BLaER1 (cell line): ENCODE data around the gene PCCB.
"Not testable (repeated sequence)": the region's sequence is repeated elsewhere in the genome, so short reads cannot be mapped to it uniquely, and the experiment has no call there.

Experiments
- H3K27ac ChIP-seq: shearing (Covaris generic); formaldehyde crosslinking; 2 replicates; pipeline ENCODE4 v1.8.1; 2022
- H3K27me3 ChIP-seq: shearing (Covaris generic); formaldehyde crosslinking; 2 replicates; pipeline ENCODE4 v1.8.1; 2022
- H3K36me3 ChIP-seq: shearing (Covaris generic); formaldehyde crosslinking; 2 replicates; pipeline ENCODE4 v1.8.1; 2022
- H3K4me1 ChIP-seq: shearing (Covaris generic); formaldehyde crosslinking; 2 replicates; pipeline ENCODE4 v1.8.1; 2022
- H3K4me2 ChIP-seq: shearing (Covaris generic); formaldehyde crosslinking; 2 replicates; pipeline ENCODE4 v1.8.1; 2022
- H3K4me3 ChIP-seq: shearing (Covaris generic); formaldehyde crosslinking; 2 replicates; pipeline ENCODE4 v1.8.1; 2022
- H3K9ac ChIP-seq: shearing (Covaris generic); formaldehyde crosslinking; 2 replicates; pipeline ENCODE4 v1.8.1; 2022
- H3K9me3 ChIP-seq: shearing (Covaris generic); formaldehyde crosslinking; 2 replicates; pipeline ENCODE4 v1.8.1; 2022
- H4K20me1 ChIP-seq: shearing (Covaris generic); formaldehyde crosslinking; 2 replicates; pipeline ENCODE4 v1.8.1; 2022
- Cebpa-rat ChIP-seq: shearing (Covaris generic); IDR thresholded peaks from 2 replicates; pipeline ENCODE4 v1.8.1; 2022

PCCB gene

DNA sequence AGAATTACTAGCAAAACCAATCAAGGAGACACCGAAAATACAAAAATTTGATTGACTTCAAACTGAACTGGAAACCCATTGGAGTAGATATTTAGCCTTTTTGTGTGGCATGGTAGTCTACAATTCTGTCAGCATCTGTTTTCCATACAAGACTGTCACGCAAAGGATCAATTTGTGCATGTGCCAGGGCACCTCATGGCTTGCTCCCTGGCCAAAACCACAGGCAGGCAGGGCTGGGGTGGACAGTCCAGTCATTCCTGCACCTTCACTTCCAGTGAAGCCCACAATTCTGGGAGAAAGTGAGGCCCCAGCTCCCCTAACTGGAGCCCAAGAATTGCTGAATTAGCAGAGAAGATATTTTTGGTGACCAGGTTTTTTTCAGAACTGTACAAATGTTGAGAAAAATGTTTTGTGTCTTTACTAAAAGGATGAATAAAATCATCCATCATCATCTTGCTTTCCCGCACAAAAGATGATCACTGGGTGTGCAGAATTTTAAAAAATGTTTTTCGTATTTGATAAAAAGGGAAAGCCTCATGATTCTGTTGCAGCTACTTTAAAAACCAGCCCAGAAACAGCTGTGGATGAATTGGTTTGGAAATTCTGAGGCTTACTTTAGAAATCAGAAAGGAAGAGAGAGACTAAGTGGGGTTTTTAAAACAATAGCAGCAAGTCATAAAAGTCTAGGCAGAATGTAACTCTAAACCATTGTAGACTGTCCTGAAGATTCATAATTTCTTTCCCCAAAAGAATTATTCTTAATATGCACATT is 86.4 kb downstream of the PCCB start:
- H4K20me1 ChIP-seq = no peaks in the 10 kb centered on the region
- TF ChIP-seq Cebpa-rat = no peak
- no peak overlapping the region for H3K4me2 ChIP-seq
- H3K9ac ChIP-seq = no peak overlapping the region
- no peaks in the 10 kb centered on the region for H3K27me3 ChIP-seq
- H3K4me3 ChIP-seq = no peak overlapping the region
- H3K9me3 ChIP-seq = no peaks in the 10 kb centered on the region
- H3K27ac ChIP-seq = no peak overlapping the region
- H3K36me3 ChIP-seq = peaks cover 87% of the 10 kb centered on the region
- H3K4me1 ChIP-seq = no peaks in the 10 kb centered on the region

DNA sequence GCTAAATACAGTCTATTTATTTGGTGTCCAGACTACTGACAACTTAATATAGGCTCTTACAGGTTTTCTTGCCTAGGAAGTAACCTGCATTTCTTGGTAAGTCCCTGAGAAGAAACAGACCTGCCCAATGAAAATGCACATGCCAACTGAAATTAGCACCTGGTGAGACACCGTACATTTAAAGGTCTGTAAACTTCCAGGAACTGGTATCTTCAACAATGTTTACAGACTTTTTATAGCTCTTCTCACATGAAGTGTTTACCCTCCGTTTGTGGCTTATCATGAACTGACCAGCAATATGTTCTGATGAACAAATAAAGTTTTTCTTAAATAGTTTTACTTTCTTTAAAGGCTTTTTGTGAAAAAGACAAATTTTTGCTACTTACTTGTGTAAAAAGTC is 93.3 kb downstream of the PCCB start:
- H3K4me1 ChIP-seq = no peaks in the 10 kb centered on the region
- no peaks in the 10 kb centered on the region for H3K27me3 ChIP-seq
- H3K4me3 ChIP-seq = no peak overlapping the region
- H4K20me1 ChIP-seq = no peaks in the 10 kb centered on the region
- no peak overlapping the region for H3K4me2 ChIP-seq
- H3K9ac ChIP-seq = no peak overlapping the region
- TF ChIP-seq Cebpa-rat = no peak
- no peak overlapping the region for H3K27ac ChIP-seq
- no peaks in the 10 kb centered on the region for H3K9me3 ChIP-seq
- peaks cover 89% of the 10 kb centered on the region for H3K36me3 ChIP-seq

DNA sequence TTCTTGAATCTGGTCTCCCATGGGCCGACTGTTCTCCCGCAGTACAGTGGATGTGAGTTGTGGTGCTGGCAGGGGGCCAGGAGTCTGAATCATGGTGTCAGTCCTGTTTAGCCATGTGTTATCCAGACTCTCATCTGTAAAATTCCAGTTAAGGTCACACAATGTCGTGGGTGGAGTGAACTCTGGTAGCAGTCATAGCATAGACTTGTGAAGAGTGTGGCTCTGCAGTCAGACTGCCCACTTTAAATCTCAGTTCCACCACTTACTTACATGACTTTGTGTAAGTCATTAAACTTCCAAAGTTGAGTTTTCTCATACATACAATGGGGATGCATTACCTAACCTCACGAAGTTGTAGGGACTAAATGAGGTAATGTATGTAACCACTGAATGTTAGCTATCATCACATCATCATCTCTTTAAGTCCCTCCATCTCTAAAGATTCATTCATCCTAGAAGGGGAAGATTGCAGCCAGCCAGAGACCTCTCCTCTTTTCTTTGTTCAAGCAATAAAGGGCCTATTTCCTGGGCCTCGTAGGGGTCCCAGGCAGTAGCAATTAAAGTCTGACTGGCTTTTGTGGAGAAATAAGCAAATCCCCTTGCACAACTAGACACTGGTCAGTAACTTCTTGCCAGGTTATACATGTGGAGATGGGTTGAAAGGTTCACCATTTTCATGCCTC is 93.9 kb downstream of the PCCB start:
- H3K9ac ChIP-seq = no peak overlapping the region
- H3K27ac ChIP-seq = no peak overlapping the region
- peaks cover 89% of the 10 kb centered on the region for H3K36me3 ChIP-seq
- TF ChIP-seq Cebpa-rat = no peak
- H3K27me3 ChIP-seq = no peaks in the 10 kb centered on the region
- no peaks in the 10 kb centered on the region for H3K4me1 ChIP-seq
- no peaks in the 10 kb centered on the region for H4K20me1 ChIP-seq
- no peaks in the 10 kb centered on the region for H3K9me3 ChIP-seq
- no peak overlapping the region for H3K4me3 ChIP-seq
- H3K4me2 ChIP-seq = no peak overlapping the region

DNA sequence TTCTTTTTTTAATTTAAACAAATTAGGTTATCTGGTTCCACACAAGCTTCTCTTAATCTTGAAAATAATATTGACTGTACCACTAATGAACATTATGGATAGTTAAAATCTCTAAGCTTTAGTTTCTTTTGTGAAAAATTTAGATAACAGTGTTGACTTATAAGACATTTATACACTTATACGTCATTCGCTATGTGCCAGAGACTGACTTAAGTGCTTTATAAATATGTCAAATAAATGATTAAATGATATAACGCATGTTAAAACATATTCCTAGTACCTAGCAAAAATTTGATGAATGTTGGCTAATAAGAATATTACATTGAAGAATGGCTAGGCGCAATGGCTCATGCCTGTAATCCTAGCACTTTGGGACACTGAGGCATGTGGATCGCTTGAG is 96.3 kb downstream of the PCCB start:
- no peaks in the 10 kb centered on the region for H4K20me1 ChIP-seq
- H3K4me3 ChIP-seq = no peak overlapping the region
- H3K27me3 ChIP-seq = no peaks in the 10 kb centered on the region
- H3K36me3 ChIP-seq = peaks cover 83% of the 10 kb centered on the region
- H3K4me1 ChIP-seq = no peaks in the 10 kb centered on the region
- no peak overlapping the region for H3K4me2 ChIP-seq
- no peak for TF ChIP-seq Cebpa-rat
- no peak overlapping the region for H3K27ac ChIP-seq
- H3K9ac ChIP-seq = no peak overlapping the region
- H3K9me3 ChIP-seq = no peaks in the 10 kb centered on the region

DNA sequence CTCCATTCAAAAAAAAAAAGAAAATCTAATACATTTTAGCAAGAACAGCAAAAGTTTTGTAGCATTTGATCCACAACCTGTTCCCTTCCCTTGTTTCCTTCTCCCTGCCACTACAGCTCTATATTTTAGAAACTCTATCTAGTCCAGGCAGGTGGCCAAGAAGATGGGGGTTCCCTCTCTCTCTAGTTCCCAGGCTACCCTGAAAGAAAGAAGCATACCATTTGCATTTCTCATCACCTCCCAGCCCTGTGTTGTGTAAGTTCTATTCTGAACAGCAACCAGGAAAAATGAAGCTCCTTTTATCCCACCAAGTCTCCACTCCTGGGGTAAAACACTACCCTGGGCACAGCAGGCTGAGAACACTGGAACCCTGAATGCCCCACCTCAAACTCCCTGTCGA is 100.0 kb downstream of the PCCB start:
- Histone ChIP-seq H3K36me3 (peaks cover 63% of the 10 kb centered on the region), H3K9me3 (no peaks in the 10 kb centered on the region), H3K4me2 (no peak overlapping the region), H4K20me1 (no peaks in the 10 kb centered on the region), H3K4me1 (no peaks in the 10 kb centered on the region), H3K27me3 (no peaks in the 10 kb centered on the region), H3K27ac (no peak overlapping the region), H3K9ac (no peak overlapping the region), H3K4me3 (no peak overlapping the region)
- TF ChIP-seq Cebpa-rat = no peak

DNA sequence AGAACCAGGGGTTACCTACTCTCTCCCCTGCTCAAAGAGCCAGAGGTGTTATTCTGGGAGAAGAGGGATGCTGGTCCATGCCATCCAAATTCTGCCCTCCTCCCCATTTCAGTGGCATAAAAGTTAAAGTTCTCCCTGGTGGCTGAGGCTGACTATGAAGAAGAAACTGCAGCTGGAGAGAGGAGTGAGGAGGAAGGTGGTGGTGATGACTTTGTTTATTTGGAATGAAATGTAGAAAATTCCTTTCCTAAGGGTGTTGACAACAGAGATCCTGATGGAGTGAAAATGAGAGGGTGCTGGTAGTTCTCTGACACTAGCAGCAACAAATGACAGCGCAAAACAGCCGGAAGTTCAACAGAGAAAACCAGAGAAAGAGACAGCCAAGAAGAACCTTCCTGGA is 100.4 kb downstream of the PCCB start:
- H3K9me3 ChIP-seq = no peaks in the 10 kb centered on the region
- no peaks in the 10 kb centered on the region for H4K20me1 ChIP-seq
- no peak overlapping the region for H3K27ac ChIP-seq
- H3K4me2 ChIP-seq = no peak overlapping the region
- H3K9ac ChIP-seq = no peak overlapping the region
- H3K4me1 ChIP-seq = no peaks in the 10 kb centered on the region
- no peak for TF ChIP-seq Cebpa-rat
- H3K4me3 ChIP-seq = no peak overlapping the region
- no peaks in the 10 kb centered on the region for H3K27me3 ChIP-seq
- H3K36me3 ChIP-seq = peaks cover 59% of the 10 kb centered on the region

DNA sequence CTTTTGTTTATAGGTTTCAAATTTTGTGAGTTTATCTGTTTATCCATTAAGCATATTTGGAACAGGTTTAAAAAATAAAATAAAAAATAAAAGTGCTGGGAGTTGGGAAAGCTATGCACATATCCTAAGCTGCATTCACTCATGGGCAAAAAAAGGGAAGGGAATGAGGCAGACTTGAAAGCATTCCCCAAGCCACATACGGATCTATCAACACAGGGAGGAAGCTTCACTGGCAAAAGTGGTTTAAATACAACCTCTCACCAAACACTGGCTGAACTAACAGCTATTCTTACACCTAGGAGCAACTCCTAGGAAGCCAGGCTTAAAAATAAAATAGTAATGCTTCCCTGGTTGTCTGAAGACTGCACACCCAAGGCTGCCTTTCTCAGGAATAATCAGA is 101.2 kb downstream of the PCCB start:
- Histone ChIP-seq H3K4me3 (no peak overlapping the region), H3K9ac (no peak overlapping the region), H3K4me1 (no peaks in the 10 kb centered on the region), H3K9me3 (no peaks in the 10 kb centered on the region), H3K27ac (no peak overlapping the region), H3K36me3 (peaks cover 64% of the 10 kb centered on the region), H3K4me2 (no peak overlapping the region), H3K27me3 (no peaks in the 10 kb centered on the region), H4K20me1 (no peaks in the 10 kb centered on the region)
- no peak for TF ChIP-seq Cebpa-rat

DNA sequence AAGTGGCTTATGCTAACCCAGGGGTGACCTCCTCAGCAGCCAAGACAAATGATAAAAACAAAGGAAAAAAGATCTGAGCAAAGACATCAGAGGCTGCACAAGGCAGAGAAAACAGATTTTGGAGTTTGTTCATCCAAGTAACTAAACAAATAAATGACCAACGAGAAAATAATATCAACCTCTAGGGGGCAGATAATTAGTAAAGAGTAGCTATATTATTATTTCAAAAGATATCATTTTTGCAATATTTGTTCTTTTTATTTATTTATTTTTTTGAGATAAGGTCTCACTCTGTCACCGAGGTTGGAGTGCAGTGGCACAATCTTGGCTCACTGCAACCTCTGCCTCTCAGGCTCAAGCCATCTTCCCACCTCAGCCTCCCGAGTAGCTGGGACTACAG is 101.8 kb downstream of the PCCB start:
- Histone ChIP-seq H3K27ac (no peak overlapping the region), H3K36me3 (peaks cover 66% of the 10 kb centered on the region), H3K4me1 (no peaks in the 10 kb centered on the region), H3K27me3 (no peaks in the 10 kb centered on the region), H3K9me3 (no peaks in the 10 kb centered on the region), H4K20me1 (no peaks in the 10 kb centered on the region), H3K9ac (no peak overlapping the region), H3K4me2 (no peak overlapping the region), H3K4me3 (no peak overlapping the region)
- no peak for TF ChIP-seq Cebpa-rat

DNA sequence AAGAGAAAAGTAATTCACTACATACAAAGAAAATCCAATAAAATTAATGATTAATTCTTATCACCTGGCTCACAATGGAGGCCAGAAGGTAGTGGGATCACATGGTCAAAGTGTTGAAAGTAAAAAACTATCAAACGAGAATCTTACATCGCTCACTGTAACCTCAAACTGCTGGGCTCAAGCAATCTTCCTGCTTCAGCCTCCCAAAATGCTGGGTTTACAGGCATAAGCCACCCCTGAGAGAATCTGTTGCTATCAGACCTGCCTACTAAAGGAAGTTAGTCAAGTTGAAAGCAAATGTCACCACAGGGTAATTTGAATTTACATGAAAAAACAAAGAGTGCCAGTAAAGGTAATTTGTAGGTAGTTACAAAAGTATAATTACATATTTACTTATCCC is 103.3 kb downstream of the PCCB start:
- Histone ChIP-seq H3K9ac (no peak overlapping the region), H3K27ac (no peak overlapping the region), H4K20me1 (no peaks in the 10 kb centered on the region), H3K9me3 (no peaks in the 10 kb centered on the region), H3K36me3 (peaks cover 60% of the 10 kb centered on the region), H3K4me2 (no peak overlapping the region), H3K4me1 (no peaks in the 10 kb centered on the region), H3K4me3 (no peak overlapping the region), H3K27me3 (no peaks in the 10 kb centered on the region)
- no peak for TF ChIP-seq Cebpa-rat

DNA sequence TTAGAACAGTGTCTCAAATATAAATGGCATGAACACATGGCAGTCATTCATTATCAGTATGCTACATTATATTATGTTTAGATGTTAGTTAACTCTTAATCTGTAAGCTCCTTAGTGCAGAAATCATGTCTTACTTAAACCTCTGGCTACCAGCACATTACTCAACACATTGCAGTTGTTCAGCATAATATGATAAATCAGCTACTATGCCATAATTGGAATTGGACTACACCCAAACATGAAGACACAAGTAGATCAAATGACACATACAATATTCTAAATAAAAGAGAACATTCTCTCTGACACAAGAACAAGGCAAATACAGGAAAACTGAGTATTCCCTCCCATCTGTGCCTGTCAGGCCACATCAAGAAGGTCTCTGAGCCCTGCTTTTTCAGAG is 116.1 kb downstream of the PCCB start:
- no peaks in the 10 kb centered on the region for H4K20me1 ChIP-seq
- H3K4me1 ChIP-seq = no peaks in the 10 kb centered on the region
- peaks cover 45% of the 10 kb centered on the region for H3K36me3 ChIP-seq
- H3K9me3 ChIP-seq = no peaks in the 10 kb centered on the region
- H3K27ac ChIP-seq = no peak overlapping the region
- no peak overlapping the region for H3K4me3 ChIP-seq
- H3K27me3 ChIP-seq = no peaks in the 10 kb centered on the region
- H3K4me2 ChIP-seq = no peak overlapping the region
- no peak overlapping the region for H3K9ac ChIP-seq
- no peak for TF ChIP-seq Cebpa-rat

DNA sequence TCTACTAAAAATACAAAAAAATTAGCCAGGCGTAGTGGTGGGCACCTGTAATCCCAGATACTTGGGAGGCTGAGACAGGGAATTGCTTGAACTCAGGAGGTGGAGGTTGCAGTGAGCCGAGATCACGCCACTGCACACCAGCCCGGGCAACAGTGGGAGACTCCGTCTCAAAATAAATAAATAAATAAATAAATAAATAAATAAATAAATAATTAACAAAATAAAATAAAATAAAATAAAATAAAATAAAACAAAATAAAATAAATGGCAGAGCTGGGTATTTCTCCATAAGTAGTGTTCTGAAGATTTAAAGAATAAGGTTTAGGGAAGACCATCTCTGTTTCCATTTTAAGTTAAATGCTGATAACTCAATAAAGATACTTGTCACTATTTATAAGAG is 125.7 kb downstream of the PCCB start:
- H3K36me3 ChIP-seq = peaks cover 45% of the 10 kb centered on the region
- H3K9ac ChIP-seq, H3K4me1 ChIP-seq, H4K20me1 ChIP-seq, H3K9me3 ChIP-seq, H3K27me3 ChIP-seq, H3K4me2 ChIP-seq, H3K27ac ChIP-seq, H3K4me3 ChIP-seq: not testable (repeated sequence)
